ENCODE results near the gene CLK1. TPM values are rescaled to one million over a fixed set of nuclear protein-coding genes. Genes with fewer than 3 reads are reported as not detected.

CLK1 gene
- total and polyA plus RNA-seq, 12 donors: 34.4 to 2,325 (median 84.8) TPM

- Histone ChIP-seq H3K4me3 (peak within 1 kb of the TSS; percentile 80 to 87 (median 84)), H3K9me3 (replicated peaks in 1 of 3) (no peaks in the 10 kb centered on the region), H3K36me3 (replicated peaks in 1 of 2) (peaks cover 0 to 27% of the 10 kb centered on the region in 2 donors), H3K27ac (peak within 1 kb of the TSS; percentile 95 to 99 (median 96)), H3K27me3 (no peaks in the 10 kb centered on the region), H3K4me1 (replicated peaks in 1 of 2) (peaks cover 5 to 47% of the 10 kb centered on the region in 2 donors)
- 0 to 1% (median 0%) methylated on average over 33 to 75 of the region's 75 CpGs for WGBS, 4 donors
- peak; percentile 96 to 97 for TF ChIP-seq POLR2A (IDR thresholded peaks at IDR 0.05)
- TF ChIP-seq, protein P1, sequence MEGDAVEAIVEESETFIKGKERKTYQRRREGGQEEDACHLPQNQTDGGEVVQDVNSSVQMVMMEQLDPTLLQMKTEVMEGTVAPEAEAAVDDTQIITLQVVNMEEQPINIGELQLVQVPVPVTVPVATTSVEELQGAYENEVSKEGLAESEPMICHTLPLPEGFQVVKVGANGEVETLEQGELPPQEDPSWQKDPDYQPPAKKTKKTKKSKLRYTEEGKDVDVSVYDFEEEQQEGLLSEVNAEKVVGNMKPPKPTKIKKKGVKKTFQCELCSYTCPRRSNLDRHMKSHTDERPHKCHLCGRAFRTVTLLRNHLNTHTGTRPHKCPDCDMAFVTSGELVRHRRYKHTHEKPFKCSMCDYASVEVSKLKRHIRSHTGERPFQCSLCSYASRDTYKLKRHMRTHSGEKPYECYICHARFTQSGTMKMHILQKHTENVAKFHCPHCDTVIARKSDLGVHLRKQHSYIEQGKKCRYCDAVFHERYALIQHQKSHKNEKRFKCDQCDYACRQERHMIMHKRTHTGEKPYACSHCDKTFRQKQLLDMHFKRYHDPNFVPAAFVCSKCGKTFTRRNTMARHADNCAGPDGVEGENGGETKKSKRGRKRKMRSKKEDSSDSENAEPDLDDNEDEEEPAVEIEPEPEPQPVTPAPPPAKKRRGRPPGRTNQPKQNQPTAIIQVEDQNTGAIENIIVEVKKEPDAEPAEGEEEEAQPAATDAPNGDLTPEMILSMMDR (IDR thresholded peaks at IDR 0.05): no peak
- peak; percentile 97 to 98 (median 98) for DNase-seq
- intact Hi-C loops (cut with DNase I): loop anchor here in 1 of 2 donors (10.0 kb wide), 1 partner anchor 97 kb away; no protein-coding TSS in a partner anchor
These were observed 52.9 kb downstream of the CLK1 start, which contains the start of gene BZW1 for GRCh38 chr2:200811333-200812121. Gene BZW1 (plus strand): TSS chr2:200811910. CDS start chr2:200813218, 1,308 bp downstream.

- 4 to 15% (median 9%) methylated on average over 8 to 11 of the region's 11 CpGs for WGBS, 4 donors
- intact Hi-C loops (cut with DNase I): loop anchor here in 1 of 2 donors (10.0 kb wide), 1 partner anchor 96 kb away; no protein-coding TSS in a partner anchor
- TF ChIP-seq, protein P1 (IDR thresholded peaks at IDR 0.05): no peak
- peak; percentile 58 to 79 for TF ChIP-seq POLR2A (IDR thresholded peaks at IDR 0.05)
- DNase-seq: no peak
- H3K4me3 ChIP-seq: peak overlapping the region in 1 of 4 donors; percentile 80
- no peaks in the 10 kb centered on the region for H3K9me3 ChIP-seq (replicated peaks in 1 of 3)
- H3K27ac ChIP-seq: peak overlapping the region; percentile 95 to 99 (median 96)
- H3K36me3 ChIP-seq (replicated peaks in 1 of 2): peaks cover 0 to 21% of the 10 kb centered on the region in 2 donors
- H3K4me1 ChIP-seq (replicated peaks in 1 of 2): peaks cover 5 to 47% of the 10 kb centered on the region in 2 donors
- H3K27me3 ChIP-seq: no peaks in the 10 kb centered on the region
These were observed 53.5 kb downstream of the CLK1 start for GRCh38 chr2:200810998-200811332.

GRCh38 chr2:200810252-200810997 lies 54.0 kb downstream of the CLK1 start:
- intact Hi-C loops (cut with DNase I): loop anchor here in 1 of 2 donors (10.0 kb wide), 1 partner anchor 96 kb away; no protein-coding TSS in a partner anchor
- DNase-seq: peak in 2 of 7 donors; percentile 27 to 33

More at GRCh38 chr2:200810252-200810997, 54.0 kb downstream of the CLK1 start:
- H3K4me3 ChIP-seq: peak overlapping the region in 1 of 4 donors; percentile 80
- no peaks in the 10 kb centered on the region for H3K9me3 ChIP-seq (replicated peaks in 1 of 3)
- WGBS, 4 donors: 28 to 45% (median 37%) methylated on average over 6 of the region's 6 CpGs
- H3K27me3 ChIP-seq: no peaks in the 10 kb centered on the region
- H3K27ac ChIP-seq: peak overlapping the region; percentile 95 to 99 (median 96)
- H3K36me3 ChIP-seq (replicated peaks in 1 of 2): peaks cover 0 to 16% of the 10 kb centered on the region in 2 donors
- TF ChIP-seq POLR2A (IDR thresholded peaks at IDR 0.05): no peak
- TF ChIP-seq, protein P1 (IDR thresholded peaks at IDR 0.05): no peak
- peaks cover 5 to 42% of the 10 kb centered on the region in 2 donors for H3K4me1 ChIP-seq (replicated peaks in 1 of 2)

Data from adrenal gland (tissue), 12 donors.